Measurements from ENCODE around the gene OSTC. TPM values are rescaled to one million over a fixed set of nuclear protein-coding genes. Genes with fewer than 3 reads are reported as not detected.

OSTC gene
- total and polyA plus RNA-seq, 9 of the 15 experiments (the other 6 are each of a cell fraction or from before 2014, with no cell fraction given): 112 to 966 (median 235) TPM

DNA sequence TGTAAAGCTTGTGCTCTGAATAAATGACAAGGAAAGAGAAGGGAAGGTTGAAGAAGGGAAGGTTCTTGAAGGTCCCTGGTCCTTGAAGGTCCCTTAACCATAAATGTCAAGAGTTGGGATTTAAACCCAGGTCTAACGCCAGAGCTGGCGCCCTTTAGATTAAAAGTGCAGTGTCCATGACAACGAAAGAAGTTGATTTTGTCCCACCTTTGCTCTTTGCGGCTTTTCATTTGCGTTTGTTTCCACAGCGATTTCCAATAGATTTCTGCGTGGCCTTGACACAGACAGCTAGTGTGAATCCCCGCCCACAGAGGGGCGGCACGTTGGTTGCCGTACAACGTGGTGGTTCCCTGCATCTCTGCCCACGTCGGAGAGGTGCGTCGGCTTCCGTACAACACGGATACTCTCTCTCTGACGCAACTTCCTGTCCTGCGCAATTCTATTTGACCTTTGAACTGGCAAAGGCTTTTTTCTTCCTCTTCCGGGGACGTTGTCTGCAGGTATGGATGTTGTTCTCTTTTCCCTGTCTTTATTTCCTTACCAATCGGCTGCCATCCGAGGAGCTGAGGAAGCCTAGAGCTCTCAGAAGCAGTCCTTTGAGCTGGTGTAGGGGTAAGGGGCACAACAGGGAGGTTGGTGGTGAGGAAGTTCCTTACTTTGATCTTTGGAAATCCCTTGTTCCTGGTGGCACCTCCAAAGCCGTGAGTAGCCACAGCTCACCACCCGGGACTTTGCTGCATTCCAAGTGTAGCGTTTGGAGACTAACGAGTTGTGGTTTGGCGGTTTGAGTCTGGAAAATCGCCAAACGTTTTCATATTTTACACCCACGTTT, 30.1 kb upstream of the OSTC start, which contains the start of gene RPL34 (continued):
- TF ChIP-seq ZNF12 (CRISPR knock-in tag; IDR thresholded peaks at IDR 0.05) (no peak), CSDE1 (IDR thresholded peaks at IDR 0.05) (0 out of 4 replicates have a peak, but pooled peaks of 1 of the 2 experiments have one; percentile 11), KLF1 (tag; IDR thresholded peaks at IDR 0.05) (no peak), PHB (CRISPR knock-in tag; IDR thresholded peaks at IDR 0.05) (no peak), RFX5 (IDR thresholded peaks at IDR 0.05; ENCODE audit: low read depth, low read length) (no peak), SMARCA4 (IDR thresholded peaks at IDR 0.05) (no peak), ZSCAN29 (IDR thresholded peaks at IDR 0.05) (no peak), NCOR1 (IDR thresholded peaks at IDR 0.05) (peak; percentile 40), ZNF764 (CRISPR knock-in tag; IDR thresholded peaks at IDR 0.05; ENCODE audit: low read depth) (no peak), MAFF (IDR thresholded peaks at IDR 0.05; ENCODE audit: low read length) (no peak), ZNF347 (CRISPR knock-in tag; IDR thresholded peaks at IDR 0.05; ENCODE audit: low read depth) (no peak), ZBED1 (IDR thresholded peaks at IDR 0.05) (no peak), SIRT6 (IDR thresholded peaks at IDR 0.05; ENCODE audit: low read depth, low read length) (no peak), RBM34 (IDR thresholded peaks at IDR 0.05; ENCODE audit: borderline replicate concordance, insufficient read depth, low read length) (no peak), RBM39 (optimal IDR thresholded peaks at IDR 0.05; ENCODE audit: low read depth, low read length) (peak; percentile 91), CBFA2T2 (conservative IDR thresholded peaks at IDR 0.05) (no peak), ZBTB8A (IDR thresholded peaks at IDR 0.05; ENCODE audit: partially characterized antibody) (no peak), YBX1 (IDR thresholded peaks at IDR 0.05) (no peak), MCM2 (IDR thresholded peaks at IDR 0.05; ENCODE audit: low read depth) (no peak), GATAD2A (IDR thresholded peaks at IDR 0.05) (no peak), U2AF1 (optimal IDR thresholded peaks at IDR 0.05; ENCODE audit: low read depth, low read length) (no peak), MCM7 (IDR thresholded peaks at IDR 0.05) (no peak), PHF8 (IDR thresholded peaks at IDR 0.05; ENCODE audit: borderline replicate concordance, low read length) (peak; percentile 97), ILK (tag; IDR thresholded peaks at IDR 0.05; ENCODE audit: borderline replicate concordance, low read depth) (no peak), MCM5 (IDR thresholded peaks at IDR 0.05; ENCODE audit: low read depth) (no peak)
- TF ChIP-seq, protein P1, sequence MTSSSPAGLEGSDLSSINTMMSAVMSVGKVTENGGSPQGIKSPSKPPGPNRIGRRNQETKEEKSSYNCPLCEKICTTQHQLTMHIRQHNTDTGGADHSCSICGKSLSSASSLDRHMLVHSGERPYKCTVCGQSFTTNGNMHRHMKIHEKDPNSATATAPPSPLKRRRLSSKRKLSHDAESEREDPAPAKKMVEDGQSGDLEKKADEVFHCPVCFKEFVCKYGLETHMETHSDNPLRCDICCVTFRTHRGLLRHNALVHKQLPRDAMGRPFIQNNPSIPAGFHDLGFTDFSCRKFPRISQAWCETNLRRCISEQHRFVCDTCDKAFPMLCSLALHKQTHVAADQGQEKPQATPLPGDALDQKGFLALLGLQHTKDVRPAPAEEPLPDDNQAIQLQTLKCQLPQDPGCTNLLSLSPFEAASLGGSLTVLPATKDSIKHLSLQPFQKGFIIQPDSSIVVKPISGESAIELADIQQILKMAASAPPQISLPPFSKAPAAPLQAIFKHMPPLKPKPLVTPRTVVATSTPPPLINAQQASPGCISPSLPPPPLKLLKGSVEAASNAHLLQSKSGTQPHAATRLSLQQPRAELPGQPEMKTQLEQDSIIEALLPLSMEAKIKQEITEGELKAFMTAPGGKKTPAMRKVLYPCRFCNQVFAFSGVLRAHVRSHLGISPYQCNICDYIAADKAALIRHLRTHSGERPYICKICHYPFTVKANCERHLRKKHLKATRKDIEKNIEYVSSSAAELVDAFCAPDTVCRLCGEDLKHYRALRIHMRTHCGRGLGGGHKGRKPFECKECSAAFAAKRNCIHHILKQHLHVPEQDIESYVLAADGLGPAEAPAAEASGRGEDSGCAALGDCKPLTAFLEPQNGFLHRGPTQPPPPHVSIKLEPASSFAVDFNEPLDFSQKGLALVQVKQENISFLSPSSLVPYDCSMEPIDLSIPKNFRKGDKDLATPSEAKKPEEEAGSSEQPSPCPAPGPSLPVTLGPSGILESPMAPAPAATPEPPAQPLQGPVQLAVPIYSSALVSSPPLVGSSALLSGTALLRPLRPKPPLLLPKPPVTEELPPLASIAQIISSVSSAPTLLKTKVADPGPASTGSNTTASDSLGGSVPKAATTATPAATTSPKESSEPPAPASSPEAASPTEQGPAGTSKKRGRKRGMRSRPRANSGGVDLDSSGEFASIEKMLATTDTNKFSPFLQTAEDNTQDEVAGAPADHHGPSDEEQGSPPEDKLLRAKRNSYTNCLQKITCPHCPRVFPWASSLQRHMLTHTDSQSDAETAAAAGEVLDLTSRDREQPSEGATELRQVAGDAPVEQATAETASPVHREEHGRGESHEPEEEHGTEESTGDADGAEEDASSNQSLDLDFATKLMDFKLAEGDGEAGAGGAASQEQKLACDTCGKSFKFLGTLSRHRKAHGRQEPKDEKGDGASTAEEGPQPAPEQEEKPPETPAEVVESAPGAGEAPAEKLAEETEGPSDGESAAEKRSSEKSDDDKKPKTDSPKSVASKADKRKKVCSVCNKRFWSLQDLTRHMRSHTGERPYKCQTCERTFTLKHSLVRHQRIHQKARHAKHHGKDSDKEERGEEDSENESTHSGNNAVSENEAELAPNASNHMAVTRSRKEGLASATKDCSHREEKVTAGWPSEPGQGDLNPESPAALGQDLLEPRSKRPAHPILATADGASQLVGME (CRISPR knock-in tag; IDR thresholded peaks at IDR 0.05): no peak
- TF ChIP-seq, protein P2, sequence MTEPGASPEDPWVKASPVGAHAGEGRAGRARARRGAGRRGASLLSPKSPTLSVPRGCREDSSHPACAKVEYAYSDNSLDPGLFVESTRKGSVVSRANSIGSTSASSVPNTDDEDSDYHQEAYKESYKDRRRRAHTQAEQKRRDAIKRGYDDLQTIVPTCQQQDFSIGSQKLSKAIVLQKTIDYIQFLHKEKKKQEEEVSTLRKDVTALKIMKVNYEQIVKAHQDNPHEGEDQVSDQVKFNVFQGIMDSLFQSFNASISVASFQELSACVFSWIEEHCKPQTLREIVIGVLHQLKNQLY (CRISPR knock-in tag; conservative IDR thresholded peaks at IDR 0.05): no peak
